ENCODE data around the gene UBR4. TPM values are rescaled to one million over a fixed set of nuclear protein-coding genes. Genes with fewer than 3 reads are reported as not detected.

Gene UBR4
- total and polyA plus RNA-seq, 2 experiments from 2014 or later: 111 to 230 TPM

GRCh38 chr1:19138331-19138730, 71.7 kb downstream of the UBR4 start:
- no peak overlapping the region for H3K4me3 Mint-ChIP-seq
- H3K36me3 Mint-ChIP-seq (ENCODE audit: low read depth): peaks cover 95% of the 10 kb centered on the region
- peaks cover 14% of the 10 kb centered on the region; the same call in 2 of the 3 replicates for H3K9me3 Mint-ChIP-seq

More at GRCh38 chr1:19138331-19138730, 71.7 kb downstream of the UBR4 start:
- Mint-ChIP-seq H3K27me3 (ENCODE audit: insufficient read depth, low read depth, poor library complexity) (peaks cover 2% of the 10 kb centered on the region), H3K27ac (no peak overlapping the region), H3K4me1 (peaks cover 6% of the 10 kb centered on the region)
- no peaks in the 10 kb centered on the region for H3K4me1 ChIP-seq (ENCODE audit: insufficient read depth)
- no peak overlapping the region for H3K4me2 ChIP-seq
- H3K79me2 ChIP-seq (replicated peaks; ENCODE audit: insufficient read depth): peaks cover 7% of the 10 kb centered on the region
- H3K27ac ChIP-seq (ENCODE audit: low read depth): no peak overlapping the region
- TF ChIP-seq EZH2 (IDR thresholded peaks at IDR 0.05; ENCODE audit: low read depth, unreplicated experiment) (no peak), JUNB (IDR thresholded peaks at IDR 0.05; ENCODE audit: unreplicated experiment) (no peak), STAT1 (IDR thresholded peaks at IDR 0.05; ENCODE audit: unreplicated experiment) (no peak), REST (IDR thresholded peaks at IDR 0.05; ENCODE audit: unreplicated experiment) (no peak), EZH2phosphoT487 (IDR thresholded peaks at IDR 0.05; ENCODE audit: unreplicated experiment) (no peak), ZNF114 (CRISPR knock-in tag; IDR thresholded peaks at IDR 0.05) (no peak), POLR2AphosphoS5 (IDR thresholded peaks at IDR 0.05; ENCODE audit: low read depth) (no peak), ZNF331 (CRISPR knock-in tag; IDR thresholded peaks at IDR 0.05; ENCODE audit: low read depth) (no peak), CREB1 (CRISPR knock-in tag; IDR thresholded peaks at IDR 0.05; ENCODE audit: low read depth) (no peak), NANOG (IDR thresholded peaks at IDR 0.05; ENCODE audit: borderline replicate concordance) (no peak)
- TF ChIP-seq, protein P1, sequence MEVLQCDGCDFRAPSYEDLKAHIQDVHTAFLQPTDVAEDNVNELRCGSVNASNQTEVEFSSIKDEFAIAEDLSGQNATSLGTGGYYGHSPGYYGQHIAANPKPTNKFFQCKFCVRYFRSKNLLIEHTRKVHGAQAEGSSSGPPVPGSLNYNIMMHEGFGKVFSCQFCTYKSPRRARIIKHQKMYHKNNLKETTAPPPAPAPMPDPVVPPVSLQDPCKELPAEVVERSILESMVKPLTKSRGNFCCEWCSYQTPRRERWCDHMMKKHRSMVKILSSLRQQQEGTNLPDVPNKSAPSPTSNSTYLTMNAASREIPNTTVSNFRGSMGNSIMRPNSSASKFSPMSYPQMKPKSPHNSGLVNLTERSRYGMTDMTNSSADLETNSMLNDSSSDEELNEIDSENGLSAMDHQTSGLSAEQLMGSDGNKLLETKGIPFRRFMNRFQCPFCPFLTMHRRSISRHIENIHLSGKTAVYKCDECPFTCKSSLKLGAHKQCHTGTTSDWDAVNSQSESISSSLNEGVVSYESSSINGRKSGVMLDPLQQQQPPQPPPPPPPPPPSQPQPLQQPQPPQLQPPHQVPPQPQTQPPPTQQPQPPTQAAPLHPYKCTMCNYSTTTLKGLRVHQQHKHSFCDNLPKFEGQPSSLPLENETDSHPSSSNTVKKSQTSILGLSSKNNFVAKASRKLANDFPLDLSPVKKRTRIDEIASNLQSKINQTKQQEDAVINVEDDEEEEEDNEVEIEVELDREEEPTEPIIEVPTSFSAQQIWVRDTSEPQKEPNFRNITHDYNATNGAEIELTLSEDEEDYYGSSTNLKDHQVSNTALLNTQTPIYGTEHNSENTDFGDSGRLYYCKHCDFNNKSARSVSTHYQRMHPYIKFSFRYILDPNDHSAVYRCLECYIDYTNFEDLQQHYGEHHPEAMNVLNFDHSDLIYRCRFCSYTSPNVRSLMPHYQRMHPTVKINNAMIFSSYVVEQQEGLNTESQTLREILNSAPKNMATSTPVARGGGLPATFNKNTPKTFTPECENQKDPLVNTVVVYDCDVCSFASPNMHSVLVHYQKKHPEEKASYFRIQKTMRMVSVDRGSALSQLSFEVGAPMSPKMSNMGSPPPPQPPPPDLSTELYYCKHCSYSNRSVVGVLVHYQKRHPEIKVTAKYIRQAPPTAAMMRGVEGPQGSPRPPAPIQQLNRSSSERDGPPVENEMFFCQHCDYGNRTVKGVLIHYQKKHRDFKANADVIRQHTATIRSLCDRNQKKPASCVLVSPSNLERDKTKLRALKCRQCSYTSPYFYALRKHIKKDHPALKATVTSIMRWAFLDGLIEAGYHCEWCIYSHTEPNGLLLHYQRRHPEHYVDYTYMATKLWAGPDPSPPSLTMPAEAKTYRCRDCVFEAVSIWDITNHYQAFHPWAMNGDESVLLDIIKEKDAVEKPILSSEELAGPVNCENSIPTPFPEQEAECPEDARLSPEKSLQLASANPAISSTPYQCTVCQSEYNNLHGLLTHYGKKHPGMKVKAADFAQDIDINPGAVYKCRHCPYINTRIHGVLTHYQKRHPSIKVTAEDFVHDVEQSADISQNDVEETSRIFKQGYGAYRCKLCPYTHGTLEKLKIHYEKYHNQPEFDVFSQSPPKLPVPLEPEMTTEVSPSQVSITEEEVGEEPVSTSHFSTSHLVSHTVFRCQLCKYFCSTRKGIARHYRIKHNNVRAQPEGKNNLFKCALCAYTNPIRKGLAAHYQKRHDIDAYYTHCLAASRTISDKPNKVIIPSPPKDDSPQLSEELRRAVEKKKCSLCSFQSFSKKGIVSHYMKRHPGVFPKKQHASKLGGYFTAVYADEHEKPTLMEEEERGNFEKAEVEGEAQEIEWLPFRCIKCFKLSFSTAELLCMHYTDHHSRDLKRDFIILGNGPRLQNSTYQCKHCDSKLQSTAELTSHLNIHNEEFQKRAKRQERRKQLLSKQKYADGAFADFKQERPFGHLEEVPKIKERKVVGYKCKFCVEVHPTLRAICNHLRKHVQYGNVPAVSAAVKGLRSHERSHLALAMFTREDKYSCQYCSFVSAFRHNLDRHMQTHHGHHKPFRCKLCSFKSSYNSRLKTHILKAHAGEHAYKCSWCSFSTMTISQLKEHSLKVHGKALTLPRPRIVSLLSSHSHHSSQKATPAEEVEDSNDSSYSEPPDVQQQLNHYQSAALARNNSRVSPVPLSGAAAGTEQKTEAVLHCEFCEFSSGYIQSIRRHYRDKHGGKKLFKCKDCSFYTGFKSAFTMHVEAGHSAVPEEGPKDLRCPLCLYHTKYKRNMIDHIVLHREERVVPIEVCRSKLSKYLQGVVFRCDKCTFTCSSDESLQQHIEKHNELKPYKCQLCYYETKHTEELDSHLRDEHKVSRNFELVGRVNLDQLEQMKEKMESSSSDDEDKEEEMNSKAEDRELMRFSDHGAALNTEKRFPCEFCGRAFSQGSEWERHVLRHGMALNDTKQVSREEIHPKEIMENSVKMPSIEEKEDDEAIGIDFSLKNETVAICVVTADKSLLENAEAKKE (CRISPR knock-in tag; IDR thresholded peaks at IDR 0.05): no peak
- TF ChIP-seq, protein P2, sequence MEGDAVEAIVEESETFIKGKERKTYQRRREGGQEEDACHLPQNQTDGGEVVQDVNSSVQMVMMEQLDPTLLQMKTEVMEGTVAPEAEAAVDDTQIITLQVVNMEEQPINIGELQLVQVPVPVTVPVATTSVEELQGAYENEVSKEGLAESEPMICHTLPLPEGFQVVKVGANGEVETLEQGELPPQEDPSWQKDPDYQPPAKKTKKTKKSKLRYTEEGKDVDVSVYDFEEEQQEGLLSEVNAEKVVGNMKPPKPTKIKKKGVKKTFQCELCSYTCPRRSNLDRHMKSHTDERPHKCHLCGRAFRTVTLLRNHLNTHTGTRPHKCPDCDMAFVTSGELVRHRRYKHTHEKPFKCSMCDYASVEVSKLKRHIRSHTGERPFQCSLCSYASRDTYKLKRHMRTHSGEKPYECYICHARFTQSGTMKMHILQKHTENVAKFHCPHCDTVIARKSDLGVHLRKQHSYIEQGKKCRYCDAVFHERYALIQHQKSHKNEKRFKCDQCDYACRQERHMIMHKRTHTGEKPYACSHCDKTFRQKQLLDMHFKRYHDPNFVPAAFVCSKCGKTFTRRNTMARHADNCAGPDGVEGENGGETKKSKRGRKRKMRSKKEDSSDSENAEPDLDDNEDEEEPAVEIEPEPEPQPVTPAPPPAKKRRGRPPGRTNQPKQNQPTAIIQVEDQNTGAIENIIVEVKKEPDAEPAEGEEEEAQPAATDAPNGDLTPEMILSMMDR (conservative IDR thresholded peaks at IDR 0.05; ENCODE audit: low read depth in 2 of 2): no peak
- TF ChIP-seq, protein P3, sequence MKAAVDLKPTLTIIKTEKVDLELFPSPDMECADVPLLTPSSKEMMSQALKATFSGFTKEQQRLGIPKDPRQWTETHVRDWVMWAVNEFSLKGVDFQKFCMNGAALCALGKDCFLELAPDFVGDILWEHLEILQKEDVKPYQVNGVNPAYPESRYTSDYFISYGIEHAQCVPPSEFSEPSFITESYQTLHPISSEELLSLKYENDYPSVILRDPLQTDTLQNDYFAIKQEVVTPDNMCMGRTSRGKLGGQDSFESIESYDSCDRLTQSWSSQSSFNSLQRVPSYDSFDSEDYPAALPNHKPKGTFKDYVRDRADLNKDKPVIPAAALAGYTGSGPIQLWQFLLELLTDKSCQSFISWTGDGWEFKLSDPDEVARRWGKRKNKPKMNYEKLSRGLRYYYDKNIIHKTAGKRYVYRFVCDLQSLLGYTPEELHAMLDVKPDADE (IDR thresholded peaks at IDR 0.05): no peak
- H4K20me1 ChIP-seq (replicated peaks; ENCODE audit: insufficient read depth): peaks cover 16% of the 10 kb centered on the region; the same call in 1 of the 2 replicates
- DNase-seq (ENCODE audit: low spot score) (no peak), ATAC-seq (no peak)
- no peak overlapping the region for H3K4me3 ChIP-seq
- H3F3A ChIP-seq (replicated peaks; ENCODE audit: low read depth): no peaks in the 10 kb centered on the region
- no peaks in the 10 kb centered on the region for H3K27me3 ChIP-seq (ENCODE audit: insufficient read depth)
- peaks cover 74% of the 10 kb centered on the region for H3K36me3 ChIP-seq (ENCODE audit: insufficient read depth)
- no peak overlapping the region for H2AFZ ChIP-seq
- H3K9me2 ChIP-seq (ENCODE audit: insufficient read depth): no peaks in the 10 kb centered on the region

Data from GM23338 (cell line).